GM21529 (cell line): Measurements from ENCODE around the gene SRGAP3.

Experiments used
- ATAC-seq: cut with Tn5 transposase; IDR thresholded peaks from one replicate; pipeline ENCODE4 v1.9.1; 2021; ENCODE audit not compliant: unreplicated experiment

Gene SRGAP3

DNA sequence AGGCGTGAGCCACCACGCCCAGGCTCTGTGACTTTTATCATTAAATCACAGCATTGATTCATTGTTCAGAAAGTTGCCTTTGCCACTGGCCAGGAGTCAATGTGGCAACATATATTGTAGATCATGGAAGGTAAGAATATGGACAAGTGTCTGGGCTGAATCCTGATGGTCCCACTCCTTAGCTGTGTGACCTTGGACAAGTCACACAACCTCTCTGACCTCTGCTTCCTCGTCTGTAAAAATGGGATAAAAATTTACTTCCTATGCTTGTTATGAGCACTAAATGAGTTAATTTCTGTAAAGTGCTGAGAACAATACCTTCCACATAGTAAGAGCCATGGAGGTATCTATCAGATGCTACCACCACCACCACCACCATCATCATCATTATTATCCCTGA lies 182.7 kb downstream of the SRGAP3 start:
- no peak for ATAC-seq

GRCh38 chr3:9066141-9066540 lies 183.3 kb downstream of the SRGAP3 start:
- no peak for ATAC-seq

- no peak for ATAC-seq
Measured at GRCh38 chr3:9064850-9065249, 184.6 kb downstream of the SRGAP3 start.

DNA sequence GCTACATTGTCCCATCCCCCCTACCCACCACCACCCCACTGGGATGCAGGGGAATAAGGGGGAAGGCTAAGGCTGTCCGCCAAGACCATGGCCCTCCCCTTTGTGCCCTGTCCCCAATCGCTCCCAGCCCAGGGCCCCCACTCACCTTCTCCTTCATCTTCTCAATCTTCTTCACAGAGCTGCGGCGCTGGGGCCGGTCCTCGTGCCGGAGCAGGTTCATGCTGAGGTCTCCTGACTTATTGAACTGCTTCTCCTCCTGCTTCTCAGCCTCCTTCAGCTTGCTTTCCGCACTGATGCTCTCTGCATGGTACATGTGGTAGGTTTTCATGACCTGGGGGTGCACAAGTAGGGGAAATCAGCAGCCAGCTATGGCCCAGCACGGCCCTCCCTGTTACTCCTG lies 185.2 kb downstream of the SRGAP3 start:
- ATAC-seq, result no peak

- ATAC-seq, result no peak
Measured at GRCh38 chr3:9062570-9062969, 186.9 kb downstream of the SRGAP3 start.

- no peak for ATAC-seq
Measured at GRCh38 chr3:9061634-9062033, 187.8 kb downstream of the SRGAP3 start.

DNA sequence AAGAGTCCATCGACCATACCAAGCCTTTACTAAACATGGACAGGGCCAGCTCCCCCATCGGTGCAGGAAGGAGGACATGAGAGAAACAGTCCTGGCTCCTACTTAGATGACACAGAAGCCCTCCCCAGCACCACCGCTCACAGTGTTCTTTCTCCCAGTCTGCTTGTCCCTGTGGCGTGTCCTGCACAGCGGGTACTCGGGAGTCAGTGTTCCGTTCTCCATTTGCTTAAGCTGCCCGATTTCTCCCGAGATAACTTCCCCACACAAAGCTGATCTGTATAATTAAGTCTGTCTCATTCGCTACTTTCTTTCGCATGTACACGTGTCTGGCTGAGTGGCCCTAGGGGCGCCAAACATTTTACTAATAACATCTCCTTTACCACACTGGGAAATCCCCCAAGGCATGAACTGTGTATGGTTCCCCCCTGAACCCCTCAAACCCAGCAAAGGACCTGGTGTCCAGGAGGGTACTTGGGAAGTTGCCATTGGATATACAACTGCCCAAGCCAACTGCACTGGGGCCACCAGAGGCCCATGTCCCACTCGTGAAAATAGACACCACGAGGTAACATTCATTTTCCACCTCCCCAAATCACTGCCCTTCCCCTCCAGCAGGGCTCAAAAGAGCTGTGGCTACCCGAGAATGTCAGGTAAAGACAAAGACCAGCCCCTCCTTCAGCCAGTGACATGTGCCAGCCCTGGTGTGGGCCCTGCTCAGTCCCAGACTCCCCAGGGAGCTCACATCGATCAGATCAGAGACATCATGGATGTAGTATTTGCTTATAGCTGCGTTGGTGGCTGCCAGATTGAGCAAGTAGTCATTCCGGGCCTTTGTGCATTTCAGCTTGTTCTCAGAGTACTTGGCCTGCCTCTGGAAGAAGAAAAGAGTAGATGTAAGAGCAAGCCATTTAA lies 189.7 kb downstream of the SRGAP3 start:
- ATAC-seq, result no peak

- ATAC-seq, result no peak
Measured at GRCh38 chr3:9056581-9056980, 192.9 kb downstream of the SRGAP3 start.

DNA sequence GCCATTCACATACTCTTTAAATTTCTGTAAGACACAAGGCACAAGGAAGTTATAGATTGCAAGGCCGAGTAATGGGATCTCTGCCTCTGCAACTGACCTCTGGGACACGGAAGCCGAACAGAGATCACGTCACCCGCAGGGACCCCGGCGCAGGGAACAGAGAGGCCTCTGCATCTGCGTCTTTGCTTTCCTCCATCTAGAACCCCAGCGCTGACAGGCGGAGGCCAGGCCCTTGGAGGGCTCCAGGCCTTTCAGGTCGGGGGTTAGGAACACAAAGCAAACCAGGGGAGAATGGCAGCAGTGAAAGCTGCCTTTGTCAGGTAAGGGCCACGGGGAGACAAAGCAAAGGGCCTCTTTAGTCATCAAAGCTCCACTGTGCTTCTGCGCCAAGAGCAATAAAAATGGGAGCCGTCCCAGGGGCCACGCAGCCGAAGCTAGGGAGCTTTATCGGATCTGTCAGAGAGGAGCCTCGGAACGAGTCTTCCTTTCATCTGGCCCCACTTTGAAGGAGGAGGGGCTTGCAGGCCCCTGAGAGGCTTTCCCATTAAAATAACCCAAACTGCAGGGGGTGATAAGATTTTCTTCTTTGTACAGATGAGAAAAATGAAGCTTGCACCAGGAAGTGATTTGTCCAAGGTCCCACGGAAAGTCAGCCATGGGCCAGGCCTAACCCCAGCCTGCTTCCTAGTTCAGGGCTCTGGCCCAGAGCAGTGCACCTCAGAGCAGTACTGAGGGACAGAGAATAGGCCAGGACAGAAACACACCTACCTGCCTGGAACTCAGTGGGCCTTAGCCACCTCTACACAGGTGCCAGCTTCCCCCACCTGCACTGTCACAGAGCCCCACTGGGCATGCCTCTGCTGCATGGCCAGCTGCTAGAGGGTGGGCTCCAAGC lies 201.7 kb downstream of the SRGAP3 start:
- no peak for ATAC-seq

DNA sequence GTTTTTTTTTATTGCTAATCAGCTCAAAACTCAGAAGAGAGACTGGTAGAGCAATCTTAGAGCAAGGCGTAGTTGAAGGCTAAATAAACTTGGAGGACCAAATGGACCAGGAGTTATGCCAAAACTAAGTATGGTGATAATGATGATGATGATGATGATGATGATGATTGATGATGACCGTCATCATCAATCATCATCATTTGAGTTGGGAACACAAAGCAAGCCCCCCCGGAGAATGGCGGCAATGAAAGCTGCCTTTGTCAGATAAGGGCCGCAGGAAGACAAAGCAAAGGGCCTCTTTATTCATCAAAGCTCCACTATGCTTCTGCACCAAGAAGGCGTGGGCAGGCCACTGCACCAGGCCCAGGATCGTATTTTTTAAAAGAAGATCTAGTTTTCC lies 204.1 kb downstream of the SRGAP3 start:
- no peak for ATAC-seq

- ATAC-seq, result no peak
Measured at GRCh38 chr3:9043063-9043462, 206.4 kb downstream of the SRGAP3 start.

DNA sequence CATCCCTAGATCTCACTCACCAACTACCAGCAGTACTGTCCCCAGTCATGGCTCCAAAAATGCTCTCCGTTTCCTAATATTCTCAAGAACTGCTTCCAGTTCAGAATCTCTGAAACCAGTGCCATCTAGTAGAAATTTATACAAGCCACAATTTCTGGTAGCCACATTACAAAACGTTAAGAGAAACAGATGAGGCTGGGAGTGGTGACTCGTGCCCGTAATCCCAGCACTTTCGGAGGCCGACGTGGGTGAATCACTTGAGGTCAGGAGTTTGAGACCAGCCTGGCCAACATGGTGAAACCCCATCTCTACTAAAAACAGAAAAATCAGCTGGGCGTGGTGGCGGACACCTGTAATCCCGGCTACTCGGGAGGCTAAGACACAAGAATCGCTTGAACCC lies 207.8 kb downstream of the SRGAP3 start:
- ATAC-seq, result no peak

GRCh38 chr3:9040996-9041395 lies 208.4 kb downstream of the SRGAP3 start:
- no peak for ATAC-seq

GRCh38 chr3:9037144-9037711 lies 212.2 kb downstream of the SRGAP3 start:
- ATAC-seq, result no peak

GRCh38 chr3:9036404-9037131 lies 212.9 kb downstream of the SRGAP3 start:
- ATAC-seq, result no peak

- no peak for ATAC-seq
Measured at GRCh38 chr3:9035961-9036360, 213.5 kb downstream of the SRGAP3 start.

GRCh38 chr3:9035473-9035872 lies 214.0 kb downstream of the SRGAP3 start:
- ATAC-seq, result no peak

- no peak for ATAC-seq
Measured at GRCh38 chr3:9033867-9034266, 215.6 kb downstream of the SRGAP3 start.

DNA sequence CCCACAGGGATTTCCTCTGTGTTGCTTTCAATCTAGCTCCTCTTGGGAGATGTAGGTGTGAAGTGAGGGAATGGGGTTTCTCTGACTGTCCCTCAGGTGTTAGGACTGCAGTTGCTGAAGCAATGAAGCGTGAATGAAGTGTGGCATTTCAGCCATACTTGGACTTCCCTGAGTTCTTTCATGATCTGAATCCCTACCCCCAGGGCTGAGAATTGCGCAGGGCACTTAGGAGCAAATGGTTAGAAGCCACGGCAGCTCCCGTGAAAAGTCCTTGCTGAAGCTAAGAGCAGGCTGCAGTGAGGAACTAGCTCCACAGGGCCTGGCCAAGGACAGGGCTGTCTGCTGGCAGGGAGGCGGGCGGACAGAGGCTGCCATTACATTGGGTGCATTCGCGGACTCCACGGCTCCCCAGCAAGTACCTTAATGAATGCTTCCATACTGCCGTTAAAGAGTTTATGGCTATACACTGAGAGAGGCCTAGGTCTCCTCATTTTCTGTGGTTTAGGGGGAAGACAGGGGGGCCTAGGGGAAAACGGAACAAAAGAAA lies 217.1 kb downstream of the SRGAP3 start:
- ATAC-seq, result no peak

- ATAC-seq, result no peak
Measured at GRCh38 chr3:9030034-9030433, 219.4 kb downstream of the SRGAP3 start.

DNA sequence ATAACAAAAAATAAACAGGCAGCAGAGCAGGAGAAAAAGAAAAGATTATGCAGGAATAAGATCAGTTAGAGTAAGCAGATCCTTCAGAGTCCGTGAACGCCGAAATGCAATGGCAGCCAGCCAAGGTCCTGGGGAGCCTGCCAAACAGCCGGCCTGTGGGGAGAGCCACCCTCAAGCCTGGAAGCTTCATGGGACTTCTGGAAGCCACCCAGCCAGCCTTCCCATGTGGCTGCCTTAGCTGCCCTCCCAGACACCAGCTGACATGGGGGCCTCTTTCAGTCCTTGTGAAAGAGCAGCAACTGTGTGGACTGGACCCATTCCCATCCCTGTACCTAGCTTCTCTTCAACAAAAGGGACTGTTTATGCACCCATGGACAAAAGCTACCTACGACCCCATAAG lies 221.3 kb downstream of the SRGAP3 start:
- no peak for ATAC-seq
